GM18870 (cell line): ENCODE measurements around the gene KLHL36.
A peak's percentile ranks its signal among the peaks of the same experiment; 100 is the strongest.

Experiments used
- ATAC-seq: cut with Tn5 transposase; IDR thresholded peaks from one replicate; pipeline ENCODE4 v1.9.1; 2021; ENCODE audit warnings: moderate library complexity; ENCODE audit not compliant: unreplicated experiment

KLHL36 gene

GRCh38 chr16:84647828-84648594 is at the start of gene KLHL36:
KLHL36 (plus strand) TSS chr16:84648511; CDS start chr16:84650868, 2,357 bp downstream.
- no peak for ATAC-seq

DNA sequence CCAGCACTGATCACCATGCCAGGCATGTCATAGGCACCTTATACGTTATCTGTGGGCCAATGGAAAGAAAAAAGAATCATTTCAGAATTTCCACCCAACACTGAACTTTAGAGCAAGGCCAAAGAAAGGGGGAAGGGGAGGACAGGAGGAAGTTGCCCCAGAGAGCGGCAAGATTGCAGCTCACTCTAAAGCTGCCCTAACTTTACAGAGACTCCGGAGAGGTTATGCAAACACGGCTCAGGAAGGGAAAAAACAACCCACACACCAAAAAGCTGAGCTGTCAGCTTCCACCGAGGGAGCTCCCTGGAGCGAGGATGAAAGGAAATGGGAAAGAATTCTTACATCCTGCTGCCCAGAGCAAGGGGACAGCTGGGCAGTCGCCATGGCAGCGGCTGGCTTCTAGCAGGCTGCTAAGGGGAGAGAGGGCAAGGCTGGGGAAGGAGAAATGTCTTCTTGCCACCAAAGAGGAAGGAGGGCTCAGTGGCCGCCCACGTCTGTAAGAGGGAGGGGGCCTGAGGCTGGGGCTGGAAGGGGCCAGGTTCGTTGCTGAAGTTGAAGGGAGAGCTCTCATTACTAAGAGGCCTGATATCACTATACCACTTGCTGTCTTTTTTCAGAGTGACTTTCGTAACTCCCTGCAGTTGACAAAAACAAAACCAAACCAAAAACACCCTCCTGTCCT is 48.6 kb upstream of the KLHL36 start:
- no peak for ATAC-seq

GRCh38 chr16:84600343-84601229 is 47.7 kb upstream of the KLHL36 start:
- ATAC-seq = peak; percentile 83

GRCh38 chr16:84603140-84603816 is 45.0 kb upstream of the KLHL36 start:
- ATAC-seq = no peak

DNA sequence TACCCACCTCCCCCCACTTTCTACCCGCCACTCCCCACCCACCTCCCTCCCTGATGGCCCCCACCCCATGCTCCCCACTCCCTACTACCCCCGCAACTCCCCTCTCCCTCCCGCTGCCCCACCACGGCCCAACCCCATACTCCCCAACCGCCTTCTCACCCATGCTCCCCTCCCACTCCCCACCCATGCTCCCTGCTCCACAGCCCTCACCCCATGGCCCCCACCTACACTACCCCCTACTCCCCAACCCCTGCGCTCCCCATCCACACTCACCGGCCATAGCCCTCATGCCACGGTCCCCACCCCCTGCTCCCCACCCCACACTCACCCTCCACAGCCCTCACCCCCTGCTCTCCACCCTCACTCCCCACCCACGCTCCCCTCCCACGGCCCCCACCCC is 44.4 kb upstream of the KLHL36 start:
- ATAC-seq = no peak

DNA sequence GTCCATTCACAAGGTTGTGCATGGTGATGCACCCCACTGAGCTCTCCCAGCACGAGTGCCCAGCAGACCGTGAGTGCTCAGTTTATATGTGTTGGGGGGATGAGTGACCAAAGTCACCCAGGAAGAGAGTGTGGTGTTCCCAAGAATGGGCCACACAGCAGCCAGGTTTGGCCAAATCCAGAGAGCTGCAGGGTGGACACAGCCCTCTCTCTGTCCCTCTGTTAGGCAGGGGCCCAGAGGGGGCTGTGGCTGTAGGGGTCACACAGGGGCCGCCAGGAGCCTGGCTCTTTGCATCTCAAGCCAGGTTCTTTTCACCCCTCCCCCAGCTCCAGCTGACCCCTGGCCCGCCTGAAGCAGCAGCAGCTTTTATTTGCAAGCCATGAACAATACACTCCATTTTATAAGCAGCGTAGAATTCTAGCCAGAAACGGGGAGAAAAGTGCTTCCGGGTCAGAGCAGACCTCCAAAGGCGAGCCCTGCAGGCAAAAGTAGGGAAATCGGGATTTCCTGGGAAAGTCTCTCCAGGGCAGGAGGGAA is 43.8 kb upstream of the KLHL36 start:
- no peak for ATAC-seq

DNA sequence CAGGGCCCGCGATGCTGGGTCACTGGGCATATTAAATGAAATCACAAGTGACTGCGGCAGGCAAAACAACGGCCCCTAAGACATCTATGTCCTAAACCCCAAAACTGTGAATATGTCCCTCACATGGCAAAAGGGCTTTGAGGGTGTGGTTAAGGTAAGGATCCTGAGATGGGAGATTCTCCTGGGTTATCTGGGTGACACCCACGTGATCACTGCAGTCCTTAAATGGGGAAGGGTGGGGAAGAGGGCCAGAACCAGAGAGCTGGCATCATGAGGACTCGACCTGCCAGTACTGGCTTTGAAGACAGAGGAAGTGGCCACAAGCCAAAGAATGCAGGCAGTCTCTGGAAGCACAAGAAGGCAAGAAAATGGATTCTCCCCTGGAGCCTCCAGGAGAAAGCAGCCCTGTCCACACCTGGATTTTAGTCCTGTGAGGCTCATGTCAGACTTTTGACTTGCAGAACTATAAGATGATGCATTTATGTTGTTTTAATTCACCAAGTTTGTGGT is 42.9 kb upstream of the KLHL36 start:
- no peak for ATAC-seq

DNA sequence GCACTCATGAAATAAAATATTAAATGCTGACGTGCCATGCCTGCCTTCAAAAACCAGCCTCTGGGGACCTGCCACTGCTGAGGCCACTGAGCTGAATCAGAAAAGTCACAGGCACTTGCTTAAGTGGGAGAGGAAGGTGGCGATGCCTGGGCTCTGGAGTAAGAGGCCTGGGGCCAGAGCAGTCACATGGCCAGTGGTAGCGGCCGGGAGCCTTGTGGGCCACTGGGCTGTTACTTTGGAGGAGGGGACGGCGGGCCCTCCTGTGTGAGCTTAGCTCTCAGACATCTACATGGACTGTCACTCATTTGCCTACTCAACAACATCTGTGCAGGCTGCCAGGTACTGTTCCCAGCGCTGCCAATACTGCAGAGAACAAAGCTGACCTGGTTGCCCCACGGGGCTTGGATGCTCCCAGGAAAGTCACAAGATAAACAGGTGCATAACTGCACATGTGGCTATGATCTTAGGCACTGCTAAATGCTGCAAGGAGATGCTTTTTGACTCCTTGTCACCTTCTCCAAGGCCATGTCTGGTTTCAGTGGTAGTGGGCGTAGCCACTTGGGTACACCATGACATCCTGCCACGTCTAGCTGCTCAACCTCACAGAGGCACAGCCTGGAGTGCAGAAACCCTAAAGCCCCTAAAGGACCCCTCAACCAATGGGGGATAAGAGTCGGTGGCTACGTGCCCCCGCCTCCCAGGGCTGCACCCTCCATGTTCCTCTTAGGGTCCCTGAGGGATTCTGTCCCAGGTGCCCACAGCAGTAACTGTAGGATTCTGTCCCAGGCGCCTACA is 42.0 kb upstream of the KLHL36 start:
- ATAC-seq = no peak

- ATAC-seq = no peak
Measured at GRCh38 chr16:84607061-84607460, 41.2 kb upstream of the KLHL36 start.

DNA sequence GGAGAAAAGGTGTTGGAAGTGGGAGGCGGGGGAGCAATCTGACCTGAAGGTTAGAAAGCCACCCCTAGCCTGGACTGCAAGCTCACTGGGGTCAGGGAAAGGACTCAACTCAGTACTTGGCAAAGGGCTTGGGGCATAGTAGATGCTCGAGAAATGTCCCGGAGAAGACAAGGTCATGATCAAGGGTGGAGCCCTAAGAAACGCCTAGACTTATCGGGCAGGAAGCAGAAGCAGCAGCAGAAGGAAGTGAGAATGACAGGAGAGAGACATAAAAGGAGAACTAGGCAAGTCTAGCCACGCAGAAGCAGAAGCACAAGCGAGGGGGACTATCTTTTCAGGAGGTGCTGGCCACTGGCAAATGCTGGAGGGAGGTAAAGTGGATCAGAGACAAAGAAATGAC is 40.6 kb upstream of the KLHL36 start:
- peak; percentile 72 for ATAC-seq

- ATAC-seq = no peak
Measured at GRCh38 chr16:84608282-84608681, 40.0 kb upstream of the KLHL36 start.

DNA sequence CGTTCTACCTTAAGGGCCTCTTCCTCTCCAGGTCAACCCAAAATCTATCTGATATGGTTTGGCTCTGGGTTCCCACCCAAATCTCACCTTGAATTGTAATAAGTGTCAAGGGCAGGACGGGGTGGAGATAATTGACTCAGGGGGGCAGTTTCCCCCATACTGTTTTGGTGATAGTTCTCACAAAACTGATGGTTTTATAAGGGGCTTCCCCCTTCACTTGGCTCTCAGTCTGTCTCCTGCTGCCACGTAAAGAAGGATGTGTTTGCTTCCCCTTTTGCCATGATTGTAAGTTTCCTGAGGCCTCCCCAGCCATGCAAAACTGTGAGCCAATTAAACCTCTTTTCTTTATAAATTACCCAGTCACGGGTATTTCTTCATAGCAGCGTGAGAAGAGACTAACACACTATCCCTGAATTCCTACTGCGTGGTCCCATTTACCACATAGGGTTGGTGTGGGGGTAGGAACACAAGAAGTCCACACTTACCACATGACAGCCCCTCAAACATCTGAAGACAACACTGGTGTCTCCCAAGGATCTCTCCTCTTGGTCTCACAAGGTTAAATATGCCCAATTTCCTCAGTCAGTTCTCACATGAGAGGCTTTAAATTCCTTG is 38.6 kb upstream of the KLHL36 start:
- no peak for ATAC-seq

DNA sequence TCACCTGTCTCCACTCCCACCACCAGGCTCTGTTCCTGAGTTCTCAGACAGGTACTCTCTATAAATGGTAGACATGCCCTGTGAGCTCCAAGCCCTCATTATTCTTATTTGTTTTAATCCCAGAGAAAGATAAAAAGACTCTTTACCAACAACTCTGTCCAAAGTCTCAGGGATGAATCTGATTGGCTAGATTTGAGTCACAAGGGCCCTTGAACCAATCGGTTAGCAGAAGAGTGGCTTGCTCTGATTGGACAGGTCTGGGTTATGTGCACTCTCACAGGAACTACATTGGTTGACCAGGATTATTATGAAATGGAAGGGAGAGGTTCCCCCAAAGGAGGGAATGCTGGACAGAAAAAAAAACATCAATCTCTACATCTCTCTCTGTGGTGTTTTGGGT is 37.9 kb upstream of the KLHL36 start:
- ATAC-seq = no peak

DNA sequence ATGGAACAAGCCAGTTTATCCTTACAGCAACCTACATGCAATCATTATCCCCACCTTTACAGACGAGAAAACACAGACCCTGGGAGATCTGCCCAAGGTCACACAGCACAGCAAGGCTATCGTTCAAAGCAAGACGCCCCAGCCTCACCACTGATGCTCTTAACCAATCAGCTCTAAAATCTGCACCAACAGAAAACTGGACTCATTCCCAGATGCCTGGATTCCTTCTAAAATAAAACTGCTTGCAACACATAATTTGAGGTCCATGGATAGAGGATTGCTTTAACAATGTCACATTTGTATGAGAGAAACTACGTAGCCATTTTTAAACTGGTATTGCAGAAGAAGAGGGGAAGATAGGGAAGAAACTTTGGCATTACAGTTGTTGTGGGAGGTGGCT is 37.3 kb upstream of the KLHL36 start:
- ATAC-seq = no peak

DNA sequence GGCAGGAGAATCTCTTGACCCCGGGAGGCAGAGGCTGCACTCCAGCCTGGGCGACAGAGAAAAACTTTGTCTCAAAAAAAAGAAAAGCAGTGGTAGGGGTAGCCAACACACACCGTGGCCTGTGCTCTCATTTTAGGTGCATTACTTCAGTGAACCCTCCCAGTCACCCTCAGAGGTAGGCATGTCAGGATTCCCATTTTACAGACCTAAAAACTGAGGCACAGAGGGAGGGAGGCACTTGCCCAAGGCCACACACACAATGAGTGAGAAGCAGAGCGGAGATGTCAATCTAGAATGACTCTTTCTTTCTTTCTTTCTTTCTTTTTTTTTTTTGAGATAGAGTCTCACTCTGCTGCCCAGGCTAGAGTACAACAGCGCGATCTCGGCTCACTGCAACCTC is 35.6 kb upstream of the KLHL36 start:
- no peak for ATAC-seq

DNA sequence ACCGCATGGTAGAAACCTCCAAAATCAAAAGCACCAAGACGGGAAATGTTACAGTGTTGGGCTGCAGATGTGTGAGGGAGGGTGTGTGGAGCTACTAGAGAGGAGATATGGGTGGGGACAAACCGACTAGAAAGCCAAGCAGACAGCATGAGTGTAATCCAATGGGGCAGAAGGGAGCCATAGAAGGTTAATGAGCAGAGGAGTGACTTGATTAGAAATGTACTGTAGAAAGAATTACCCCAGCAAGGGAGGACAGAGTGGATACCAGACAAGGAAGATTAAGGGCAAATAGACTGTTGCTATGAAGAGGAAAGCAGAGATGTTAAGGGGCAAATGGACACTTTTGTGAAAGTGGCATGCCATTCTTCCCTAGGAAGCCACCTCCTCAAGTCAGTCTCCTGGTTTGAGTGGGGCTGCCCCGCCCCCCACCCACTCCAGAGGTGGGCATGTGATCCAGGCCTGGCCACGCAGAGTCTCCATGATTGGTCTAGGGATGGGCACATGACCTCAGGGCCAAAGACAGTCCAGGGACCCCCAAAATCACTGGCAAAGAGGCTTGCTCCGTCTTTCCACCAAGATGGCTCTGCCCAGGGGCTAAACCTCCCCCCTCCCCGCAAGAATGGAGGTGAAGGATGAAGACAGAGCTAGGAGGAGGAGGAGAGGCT is 34.8 kb upstream of the KLHL36 start:
- no peak for ATAC-seq

- no peak for ATAC-seq
Measured at GRCh38 chr16:84614073-84614459, 34.2 kb upstream of the KLHL36 start.

- ATAC-seq = no peak
Measured at GRCh38 chr16:84614623-84614967, 33.7 kb upstream of the KLHL36 start.
